ENCODE measurements around the gene DNAH3.

- TF ChIP-seq CTCF (IDR thresholded peaks at IDR 0.05): no peak
- TF ChIP-seq POLR2A (IDR thresholded peaks at IDR 0.05): no peak
Measured at GRCh38 chr16:20984019-20984418, 166.6 kb downstream of the DNAH3 start.
